Inferior parietal cortex (tissue), 1 donor: Measurements from ENCODE around the gene DGKG.
A peak's percentile ranks its signal among the peaks of the same experiment; 100 is the strongest.

Source experiments
- DNase-seq: peaks from one replicate; pipeline ENCODE4 v3.0.0-alpha.2; 2016; ENCODE audit errors: extremely low spot score

The DGKG gene

GRCh38 chr3:186239321-186239720, 122.7 kb downstream of the DGKG start:
- peak; percentile 79 for DNase-seq

- DNase-seq, result no peak
Observed at GRCh38 chr3:186237915-186238314, 124.1 kb downstream of the DGKG start.

- no peak for DNase-seq
Observed at GRCh38 chr3:186236357-186237020, 125.5 kb downstream of the DGKG start.

DNA sequence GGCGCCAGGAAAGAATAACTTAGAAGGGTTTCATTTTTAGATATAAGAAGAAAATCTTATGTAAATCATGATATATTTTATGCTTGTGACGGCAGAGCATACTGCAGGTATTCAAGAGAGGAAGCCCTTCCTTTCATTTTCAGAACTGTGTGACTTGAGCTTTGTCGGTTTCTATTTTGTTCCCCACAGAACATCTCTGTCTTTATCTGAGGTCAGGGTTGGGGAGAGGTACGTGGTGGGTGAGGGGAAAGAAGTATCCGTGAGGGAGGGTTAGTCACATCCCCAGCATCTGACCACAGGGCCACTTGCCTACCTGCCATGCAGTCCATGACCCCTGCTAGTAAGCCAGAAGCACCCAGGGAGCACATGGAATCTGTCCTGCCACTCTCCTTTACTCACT, 126.5 kb downstream of the DGKG start:
- no peak for DNase-seq

DNA sequence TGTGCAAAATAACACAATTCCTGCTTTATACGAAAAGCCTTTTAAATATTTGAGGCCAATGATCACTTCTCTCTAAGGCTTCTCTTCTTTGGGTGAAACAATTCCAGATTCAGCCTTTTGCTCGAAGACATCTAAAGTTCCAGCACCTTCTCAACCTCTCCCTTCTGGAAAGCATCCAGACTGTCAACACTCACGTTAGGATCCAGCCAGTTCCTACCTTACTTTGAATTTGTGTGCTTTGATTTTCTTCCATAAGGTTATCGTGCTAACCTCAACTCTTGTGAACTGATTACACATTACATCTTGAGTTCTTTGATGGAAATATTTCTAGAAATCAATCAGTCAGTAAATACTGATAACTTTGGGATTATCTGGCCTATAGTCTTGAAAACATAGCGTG, 127.9 kb downstream of the DGKG start:
- DNase-seq, result no peak

- DNase-seq, result no peak
Observed at GRCh38 chr3:186226482-186226881, 135.6 kb downstream of the DGKG start.

GRCh38 chr3:186225603-186226002, 136.4 kb downstream of the DGKG start:
- DNase-seq, result no peak

DNA sequence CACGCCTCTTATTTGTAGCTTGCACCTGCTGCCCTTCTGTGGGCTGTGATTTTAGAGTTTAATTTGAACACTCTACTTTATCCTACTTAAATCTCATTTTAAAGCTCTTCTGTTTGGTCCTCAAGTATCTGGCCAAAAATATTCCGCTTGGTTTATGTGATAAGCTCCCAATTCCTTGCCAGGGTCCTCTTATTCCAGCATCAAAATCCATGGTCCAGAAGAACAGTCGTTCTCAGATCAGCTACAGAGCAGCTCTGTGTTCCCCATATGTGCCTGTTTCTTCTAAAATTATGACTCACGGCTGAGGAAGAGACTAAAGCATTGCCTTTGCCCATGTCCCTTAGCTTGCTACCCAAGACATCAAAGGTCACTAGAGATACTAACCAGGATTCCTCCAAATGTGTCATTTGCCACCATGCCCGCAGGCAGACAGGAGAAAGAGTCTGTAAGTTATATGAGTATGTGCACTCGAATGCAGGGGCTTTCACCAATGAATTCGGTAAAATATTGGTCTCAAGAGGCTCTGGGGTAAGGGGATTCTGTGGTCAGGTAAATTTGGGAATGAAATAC, 137.9 kb downstream of the DGKG start:
- no peak for DNase-seq

GRCh38 chr3:186223476-186223875, 138.6 kb downstream of the DGKG start:
- no peak for DNase-seq

- no peak for DNase-seq
Observed at GRCh38 chr3:186221760-186222378, 140.2 kb downstream of the DGKG start.

DNA sequence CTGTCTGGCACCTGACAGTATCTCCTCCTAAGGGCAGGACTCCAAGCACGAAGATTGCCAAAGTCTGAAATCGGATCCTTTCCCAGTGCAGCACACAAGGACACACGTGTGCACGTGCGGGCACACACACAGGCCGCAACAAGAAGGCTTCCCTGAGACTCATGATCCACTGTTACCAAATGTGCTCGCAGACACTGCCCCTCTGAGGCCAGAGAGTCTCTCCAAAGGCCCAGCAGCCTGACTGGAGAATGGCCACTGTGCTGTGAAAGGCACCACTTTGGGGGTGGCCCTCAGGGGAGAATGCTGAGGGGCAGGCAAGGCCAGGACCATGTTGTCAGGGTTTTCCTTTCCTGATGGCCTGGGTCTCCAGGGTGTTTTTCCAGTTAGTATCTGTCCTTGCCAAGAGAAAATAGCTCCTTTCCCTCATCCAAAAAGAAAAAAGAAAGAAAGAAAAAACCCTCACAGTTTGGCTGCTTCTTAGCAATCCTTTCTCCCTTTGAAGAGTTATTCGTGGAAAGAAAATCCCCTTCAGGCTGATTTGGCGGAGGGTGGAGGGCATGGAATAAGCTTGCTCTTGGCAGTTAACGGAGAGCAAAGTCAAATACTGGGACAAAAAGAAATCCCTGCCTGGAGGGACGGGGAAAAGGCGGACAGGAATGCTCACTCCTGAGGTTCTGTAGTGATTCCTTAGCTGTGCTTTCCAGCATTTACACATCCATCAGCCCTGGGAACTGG, 141.0 kb downstream of the DGKG start:
- peak; percentile 72 for DNase-seq

DNA sequence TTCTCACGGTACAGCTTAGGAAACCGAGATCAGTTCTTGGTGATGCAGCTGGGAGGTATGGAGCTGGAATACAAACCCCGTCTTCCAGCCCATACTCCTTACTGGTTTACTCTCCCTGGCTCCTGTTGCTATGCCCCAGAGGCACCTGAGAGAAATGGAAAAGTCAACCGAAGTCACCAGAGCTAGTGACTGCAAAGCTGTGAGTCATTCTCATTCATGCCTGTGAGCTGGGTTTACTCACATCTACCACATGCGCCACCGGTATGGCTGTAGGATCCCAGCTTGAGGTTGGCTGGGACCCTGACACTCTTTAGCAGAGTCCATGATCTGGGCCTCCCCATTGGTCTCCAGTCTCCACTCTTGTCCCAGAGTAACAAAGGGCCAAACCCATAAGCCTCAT, 141.7 kb downstream of the DGKG start:
- DNase-seq, result no peak

DNA sequence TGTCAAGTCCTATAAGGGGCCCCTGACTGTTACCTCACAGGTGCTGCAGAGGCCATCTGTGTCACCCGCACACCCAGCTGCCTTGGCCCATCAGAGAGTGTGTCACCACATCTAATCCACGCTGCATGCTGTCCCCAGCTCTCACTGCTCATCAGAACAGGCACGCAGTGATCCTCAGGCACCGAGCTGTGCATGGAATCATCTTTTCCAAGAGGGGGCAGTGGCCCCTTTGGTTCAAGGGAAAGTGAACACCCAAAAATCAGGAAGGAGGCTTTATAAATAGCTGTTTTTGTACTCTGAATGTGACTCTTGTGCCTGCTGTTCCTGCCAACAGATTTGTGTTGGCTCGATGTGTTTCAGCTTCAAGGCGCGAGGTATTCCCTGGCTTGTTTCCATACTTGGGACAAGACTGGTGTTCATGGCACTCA, 142.8 kb downstream of the DGKG start:
- DNase-seq, result no peak

GRCh38 chr3:186218421-186218820, 143.6 kb downstream of the DGKG start:
- DNase-seq, result no peak

GRCh38 chr3:186217820-186218164, 144.2 kb downstream of the DGKG start:
- DNase-seq, result no peak

- DNase-seq, result no peak
Observed at GRCh38 chr3:186216900-186217819, 144.9 kb downstream of the DGKG start.

- no peak for DNase-seq
Observed at GRCh38 chr3:186214670-186215069, 147.4 kb downstream of the DGKG start.

DNA sequence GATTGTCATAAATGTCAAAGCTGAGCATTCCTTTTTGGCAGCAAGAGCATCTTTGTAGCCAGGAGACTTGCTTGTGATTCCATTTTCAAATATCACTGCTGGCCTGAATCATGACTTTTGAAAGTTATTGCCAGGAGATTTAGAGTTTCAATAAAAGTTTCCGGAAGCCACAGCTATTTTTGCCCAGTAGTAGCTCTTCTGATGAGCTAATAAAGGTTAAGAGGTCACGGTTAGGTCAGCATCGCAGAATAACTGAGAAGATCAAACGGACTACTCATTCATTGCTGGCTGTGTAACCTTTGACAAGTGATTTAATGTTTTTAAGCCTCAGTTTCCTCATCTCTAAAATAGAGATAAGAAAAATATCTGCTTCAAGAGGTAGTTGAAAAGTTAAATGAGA, 148.1 kb downstream of the DGKG start:
- DNase-seq, result no peak

- DNase-seq, result no peak
Observed at GRCh38 chr3:186212611-186213010, 149.4 kb downstream of the DGKG start.

GRCh38 chr3:186210852-186211500, 151.1 kb downstream of the DGKG start:
- DNase-seq, result no peak
